Gastrocnemius medialis (tissue), 4 donors: ENCODE data around the gene DBNDD2. TPM values are rescaled to one million over a fixed set of nuclear protein-coding genes. Genes with fewer than 3 reads are reported as not detected.

Experiments used
- ATAC-seq, 2 donors: fragments of 150-250 bp; one replicate each; pipeline ENCODE4 v1.9.1; 2016
- DNase-seq, 2 donors: peaks; one replicate each; pipeline ENCODE4 v3.0.0-alpha.2; 2019
- H3K27ac ChIP-seq, 4 donors: fragments of 200-600 bp; sonication (generic); 1 replicate in 1 of 4; 2 replicates in 3 of 4; pipeline ENCODE4 v1.5.1; 2016 to 2018; ENCODE audit warnings: mild to moderate bottlenecking in 2 of 4, moderate library complexity in 1 of 4
- H3K27me3 ChIP-seq, 3 donors: fragments of 200-600 bp; sonication (generic) in 2 of 3; 1 replicate in 1 of 3; 2 replicates in 2 of 3; pipeline versions ENCODE4 v1.5.1 to v1.6.0; 2016 to 2019; ENCODE audit warnings: mild to moderate bottlenecking in 1 of 3, moderate library complexity in 1 of 3
- H3K36me3 ChIP-seq, 2 donors: fragments of 200-600 bp; sonication (generic) in 1 of 2; one replicate each; pipeline ENCODE4 v1.5.1; 2017 to 2018
- H3K4me1 ChIP-seq, 2 donors: fragments of 200-600 bp; sonication (generic) in 1 of 2; one replicate each; pipeline ENCODE4 v1.5.1; 2016 to 2017; ENCODE audit warnings: mild to moderate bottlenecking in 2 of 2
- H3K4me3 ChIP-seq, 4 donors: fragments of 200-600 bp; sonication (generic) in 3 of 4; 1 replicate in 1 of 4; 2 replicates in 3 of 4; pipeline ENCODE4 v1.5.1; 2016 to 2019; ENCODE audit warnings: mild to moderate bottlenecking in 2 of 4
- H3K9me3 ChIP-seq, 3 donors: fragments of 200-600 bp; sonication (generic) in 2 of 3; 1 replicate in 1 of 3; 2 replicates in 2 of 3; pipeline ENCODE4 v1.5.1; 2016 to 2019
- CTCF ChIP-seq, 5 experiments: fragments of 450-650 bp in 3 of 5; fragments of 200-600 bp in 2 of 5; sonication (generic) in 2 of 5; IDR thresholded peaks in 4 of 5; conservative IDR thresholded peaks in 1 of 5; 1 replicate in 4 of 5; 2 replicates in 1 of 5; pipeline ENCODE4 v1.5.1; 2016 to 2019; ENCODE audit warnings: antibody characterized with exemption in 5 of 5, mild to moderate bottlenecking in 3 of 5, moderate library complexity in 3 of 5
- POLR2A ChIP-seq, 2 donors: fragments of 450-650 bp; IDR thresholded peaks; one replicate each; pipeline ENCODE4 v1.6.1; 2017; ENCODE audit warnings: antibody characterized with exemption in 2 of 2, mild to moderate bottlenecking in 2 of 2, moderate library complexity in 2 of 2
- in situ Hi-C, 4 donors: fragments of 200-750 bp; cut with MboI; loops; one replicate each; pipeline versions ENCODE4 v1.15.0 to v1.8.0; 2017; ENCODE audit warnings: low sequenced_read_pairs in 4 of 4
- intact Hi-C: fragments of 100-400 bp; cut with DNase I; formaldehyde crosslinking; loops from one replicate; pipeline ENCODE4 v1.15.1; 2023; ENCODE audit warnings: low total_unique reads
- total RNA-seq, 4 donors: library from RNA; depleted of rRNA; stranded (reverse); fragments of >200 nt; gene quantifications; one replicate each; pipeline versions ENCODE4 v1.1.0 to v1.2.3, GENCODE V29; 2016

The DBNDD2 gene
- total RNA-seq, 4 donors from 2014 or later = 99.5 to 155 (median 121) TPM

- peak overlapping the region; percentile 96 to 100 (median 98) for H3K27ac ChIP-seq
- in situ Hi-C loops = no loop called here
- DNase-seq (no peak), ATAC-seq (peak; percentile 10 to 14)
- no peak for TF ChIP-seq CTCF (IDR thresholded peaks at IDR 0.05 in 4 of 5, conservative IDR thresholded peaks at IDR 0.05 in 1 of 5)
- TF ChIP-seq POLR2A (IDR thresholded peaks at IDR 0.05) = no peak
- no peaks in the 10 kb centered on the region for H3K9me3 ChIP-seq
- H3K4me3 ChIP-seq = peak overlapping the region; percentile 87 to 96 (median 91)
- H3K27me3 ChIP-seq = no peaks in the 10 kb centered on the region
- H3K36me3 ChIP-seq = peaks cover 0 to 15% of the 10 kb centered on the region in 2 donors
- intact Hi-C loops = loop anchor here (1.0 to 2.0 kb wide), 4 partner anchors 31 to 83 kb away; partner anchors contain the start of gene SYS1
- H3K4me1 ChIP-seq = peaks cover 32 to 34% of the 10 kb centered on the region in 2 donors
Measured at GRCh38 chr20:45405571-45406259, 2.4 kb upstream of the DBNDD2 start.

- peak; percentile 70 to 73 for ATAC-seq
- Histone ChIP-seq H3K4me3 (peak overlapping the region; percentile 87 to 96 (median 91)), H3K36me3 (peaks cover 0 to 23% of the 10 kb centered on the region in 2 donors), H3K27ac (peak overlapping the region; percentile 96 to 100 (median 98)), H3K4me1 (peaks cover 40 to 42% of the 10 kb centered on the region in 2 donors), H3K27me3 (no peaks in the 10 kb centered on the region), H3K9me3 (no peaks in the 10 kb centered on the region)
- peak; percentile 49 to 62 for DNase-seq
- TF ChIP-seq POLR2A (IDR thresholded peaks at IDR 0.05) (peak; percentile 55 to 62), CTCF (IDR thresholded peaks at IDR 0.05 in 4 of 5, conservative IDR thresholded peaks at IDR 0.05 in 1 of 5) (no peak)
- intact Hi-C loops (loop anchor here (1.0 to 2.0 kb wide), 5 partner anchors 10 to 84 kb away; partner anchors contain the start of genes PIGT and SYS1), in situ Hi-C loops (no loop called here)
Measured at GRCh38 chr20:45406260-45407066, 1.6 kb upstream of the DBNDD2 start.

- H3K4me1 ChIP-seq = peaks cover 40 to 43% of the 10 kb centered on the region in 2 donors
- H3K9me3 ChIP-seq = no peaks in the 10 kb centered on the region
- TF ChIP-seq POLR2A (IDR thresholded peaks at IDR 0.05) (peak; percentile 37 to 61), CTCF (IDR thresholded peaks at IDR 0.05 in 4 of 5, conservative IDR thresholded peaks at IDR 0.05 in 1 of 5) (no peak)
- no peaks in the 10 kb centered on the region for H3K27me3 ChIP-seq
- H3K4me3 ChIP-seq = peak overlapping the region; percentile 87 to 96 (median 91)
- ATAC-seq (peak; percentile 78 to 79), DNase-seq (peak in 1 of 2 donors; percentile 63)
- H3K27ac ChIP-seq = peak overlapping the region; percentile 96 to 100 (median 98)
- H3K36me3 ChIP-seq = peaks cover 0 to 26% of the 10 kb centered on the region in 2 donors
- intact Hi-C loops (loop anchor here (1.0 to 2.0 kb wide), 2 partner anchors 9 to 84 kb away; partner anchors contain the start of gene PIGT), in situ Hi-C loops (no loop called here)
Measured at GRCh38 chr20:45407067-45407745, 883 bp upstream of the DBNDD2 start.

GRCh38 chr20:45408646-45409213 is 641 bp downstream of the DBNDD2 start:
- Histone ChIP-seq H3K4me3 (peak overlapping the region; percentile 3 to 96 (median 90)), H3K4me1 (peaks cover 40 to 43% of the 10 kb centered on the region in 2 donors), H3K9me3 (no peaks in the 10 kb centered on the region), H3K36me3 (peaks cover 0 to 26% of the 10 kb centered on the region in 2 donors), H3K27me3 (no peaks in the 10 kb centered on the region), H3K27ac (peak overlapping the region; percentile 96 to 100 (median 98))
- in situ Hi-C loops = no loop called here
- intact Hi-C loops = no loop called here
- ATAC-seq (no peak), DNase-seq (no peak)
- TF ChIP-seq CTCF (IDR thresholded peaks at IDR 0.05 in 4 of 5, conservative IDR thresholded peaks at IDR 0.05 in 1 of 5) (no peak), POLR2A (IDR thresholded peaks at IDR 0.05) (no peak)
